Activated CD8-positive, alpha-beta T cell treated with anti-CD3 and anti-CD28 coated beads for 36 hours (primary cell): ENCODE results near the gene C1QTNF6. TPM values are rescaled to one million over a fixed set of nuclear protein-coding genes. Genes with fewer than 3 reads are reported as not detected.

Source experiments
- ATAC-seq: fragments of 200-7000 bp; cut with Tn5 transposase; one replicate; pipeline ENCODE4 v1.10.0; 2021; ENCODE audit warnings: mild to moderate bottlenecking, moderate library complexity
- CTCF ChIA-PET: fragments of 350-600 bp; sonication (Branson Sonifier 250); formaldehyde crosslinking; loops from one replicate; lab custom pipeline; 2021; ENCODE audit warnings: antibody characterized with exemption; lab: Charles Lee
- POLR2A ChIA-PET: fragments of 350-600 bp; sonication (Branson Sonifier 250); formaldehyde crosslinking; loops from one replicate; lab custom pipeline; 2021; ENCODE audit warnings: antibody characterized with exemption; lab: Charles Lee
- DNase-seq: peaks from one replicate; pipeline ENCODE4 v3.0.0-alpha.2; 2020
- H3K27ac Mint-ChIP-seq: one replicate; pipeline ENCODE4 v1.8.0; 2021; ENCODE audit warnings: mild to moderate bottlenecking, mixed read lengths
- H3K27me3 Mint-ChIP-seq: one replicate; pipeline ENCODE4 v1.8.0; 2021; ENCODE audit warnings: mixed read lengths
- H3K36me3 Mint-ChIP-seq: one replicate; pipeline ENCODE4 v1.8.0; 2021; ENCODE audit warnings: low read depth, mixed read lengths
- H3K4me1 Mint-ChIP-seq: one replicate; pipeline ENCODE4 v1.8.0; 2021; ENCODE audit warnings: low read depth, mixed read lengths
- H3K4me3 Mint-ChIP-seq: one replicate; pipeline ENCODE4 v1.8.0; 2021; ENCODE audit warnings: mild to moderate bottlenecking, moderate library complexity, mixed read lengths
- H3K9me3 Mint-ChIP-seq: one replicate; pipeline ENCODE4 v1.8.0; 2021; ENCODE audit warnings: mixed read lengths
- intact Hi-C: fragments of 100-400 bp; cut with micrococcal nuclease; formaldehyde crosslinking; loops from one replicate; pipeline ENCODE4 v1.10.0; 2022
- total RNA-seq, 2 experiments: library from RNA; stranded (reverse); gene quantifications; one replicate each; pipeline ENCODE4 v1.2.3, GENCODE V29; 2021
- TF ChIP-seq, protein P1 (sequence below): fragments of 200-600 bp; IDR thresholded peaks from one replicate; pipeline ENCODE4 v1.8.0; 2022; ENCODE audit warnings: antibody characterized with exemption, mild to moderate bottlenecking

C1QTNF6 gene
- total RNA-seq, 2 experiments from 2014 or later: 6.4 TPM

DNA sequence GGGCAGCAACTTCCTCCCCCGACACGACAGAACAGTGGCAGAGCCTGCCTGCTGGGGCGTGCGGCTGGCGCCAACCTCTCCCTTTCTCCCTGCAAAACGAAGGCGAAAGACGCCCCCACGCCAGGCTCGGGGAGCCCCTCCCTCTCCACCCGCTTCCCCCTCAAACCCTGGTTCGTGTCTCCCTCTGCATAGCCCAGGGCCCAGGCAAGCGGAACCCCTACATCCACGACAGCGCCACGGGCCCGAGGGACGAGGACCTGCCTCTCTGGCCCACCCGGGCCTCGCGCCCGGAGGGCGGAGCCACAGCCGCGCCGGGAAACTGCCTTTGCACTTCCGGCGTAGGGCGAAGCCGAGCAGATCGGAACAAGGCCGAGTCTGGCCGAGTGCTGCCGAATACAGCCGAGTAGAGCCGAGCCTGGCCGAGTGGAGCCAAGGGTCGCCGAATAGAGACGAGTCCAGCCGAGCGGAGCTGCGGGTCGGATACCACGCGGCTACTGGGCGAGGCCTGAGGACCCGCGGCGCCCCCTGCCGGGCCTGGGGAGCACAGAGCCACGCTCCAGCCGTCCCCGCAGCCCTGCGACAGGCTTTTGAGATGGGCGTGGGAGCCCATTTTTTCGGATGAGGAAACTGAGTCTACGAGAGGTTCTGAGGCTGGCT, 11.2 kb upstream of the C1QTNF6 start:
- DNase-seq (peak; percentile 100), ATAC-seq (peak; percentile 96)
- peak overlapping the region; percentile 98 for H3K27ac Mint-ChIP-seq
- no peaks in the 10 kb centered on the region for H3K9me3 Mint-ChIP-seq
- TF ChIP-seq, protein P1, sequence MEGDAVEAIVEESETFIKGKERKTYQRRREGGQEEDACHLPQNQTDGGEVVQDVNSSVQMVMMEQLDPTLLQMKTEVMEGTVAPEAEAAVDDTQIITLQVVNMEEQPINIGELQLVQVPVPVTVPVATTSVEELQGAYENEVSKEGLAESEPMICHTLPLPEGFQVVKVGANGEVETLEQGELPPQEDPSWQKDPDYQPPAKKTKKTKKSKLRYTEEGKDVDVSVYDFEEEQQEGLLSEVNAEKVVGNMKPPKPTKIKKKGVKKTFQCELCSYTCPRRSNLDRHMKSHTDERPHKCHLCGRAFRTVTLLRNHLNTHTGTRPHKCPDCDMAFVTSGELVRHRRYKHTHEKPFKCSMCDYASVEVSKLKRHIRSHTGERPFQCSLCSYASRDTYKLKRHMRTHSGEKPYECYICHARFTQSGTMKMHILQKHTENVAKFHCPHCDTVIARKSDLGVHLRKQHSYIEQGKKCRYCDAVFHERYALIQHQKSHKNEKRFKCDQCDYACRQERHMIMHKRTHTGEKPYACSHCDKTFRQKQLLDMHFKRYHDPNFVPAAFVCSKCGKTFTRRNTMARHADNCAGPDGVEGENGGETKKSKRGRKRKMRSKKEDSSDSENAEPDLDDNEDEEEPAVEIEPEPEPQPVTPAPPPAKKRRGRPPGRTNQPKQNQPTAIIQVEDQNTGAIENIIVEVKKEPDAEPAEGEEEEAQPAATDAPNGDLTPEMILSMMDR: peak; percentile 85
- peaks cover 3% of the 10 kb centered on the region for H3K36me3 Mint-ChIP-seq
- POLR2A ChIA-PET: interaction anchor here (0.7 to 3.8 kb wide), 19 partner anchors 10 to 124 kb away, joined by 3 to 18 read pairs (median 4); partner anchors contain the start of gene IL2RB
- intact Hi-C loops: loop anchor here (2.0 to 10.0 kb wide), 3 partner anchors 32 to 120 kb away; partner anchors contain the start of gene IL2RB
- H3K4me1 Mint-ChIP-seq: peaks cover 70% of the 10 kb centered on the region
- CTCF ChIA-PET: interaction anchor here (0.7 to 5.6 kb wide), 54 partner anchors 9 to 417 kb away, joined by 3 to 102 read pairs (median 5); partner anchors contain the start of genes C1QTNF6, IL2RB, KCTD17 and MFNG
- no peaks in the 10 kb centered on the region for H3K27me3 Mint-ChIP-seq
- H3K4me3 Mint-ChIP-seq: peak overlapping the region; percentile 86

DNA sequence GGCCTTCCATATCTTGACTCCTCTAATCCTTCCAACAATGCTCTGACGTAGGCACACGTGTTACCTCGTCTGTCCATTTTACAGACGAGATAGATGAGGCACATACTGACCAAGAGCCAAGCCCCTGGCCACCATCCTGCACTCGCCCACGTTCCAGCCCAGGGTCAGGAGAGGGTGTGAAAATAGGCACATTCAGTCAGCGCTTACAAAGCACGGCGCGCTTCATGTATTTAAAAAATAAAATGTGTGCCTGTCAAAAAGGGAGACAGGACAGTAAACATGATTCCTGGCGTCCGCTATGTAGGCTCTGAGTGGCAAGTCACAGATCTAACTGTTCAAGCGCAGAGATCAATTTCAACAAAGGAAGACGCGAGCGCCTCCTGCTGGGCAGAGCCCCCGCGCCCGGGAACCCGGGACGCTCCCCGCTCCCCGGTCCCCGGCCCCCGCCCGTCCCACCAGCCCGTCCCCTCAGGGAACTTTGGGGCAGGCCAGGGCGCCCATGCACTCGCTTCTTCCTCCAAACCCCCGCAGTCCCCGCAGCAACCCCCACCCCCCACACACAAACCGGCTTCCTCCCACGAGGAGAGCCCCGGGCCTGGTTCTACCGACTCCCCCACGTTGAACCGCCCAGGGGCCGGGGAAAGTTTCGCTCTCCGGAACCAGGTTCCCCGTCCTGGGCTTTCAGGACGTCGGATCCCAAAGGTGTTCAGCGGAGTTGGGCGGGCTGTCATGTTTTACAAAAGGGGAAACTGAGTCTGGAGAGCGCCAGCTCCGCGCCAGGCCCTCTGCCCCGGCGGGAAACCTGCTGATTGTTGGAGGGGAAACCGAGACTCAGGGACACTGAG, 10.4 kb upstream of the C1QTNF6 start:
- Mint-ChIP-seq H3K9me3 (no peaks in the 10 kb centered on the region), H3K36me3 (peaks cover 5% of the 10 kb centered on the region), H3K4me3 (peak overlapping the region; percentile 86), H3K4me1 (peaks cover 77% of the 10 kb centered on the region), H3K27me3 (no peaks in the 10 kb centered on the region), H3K27ac (peak overlapping the region; percentile 98)
- DNase-seq: peak; percentile 96
- TF ChIP-seq, protein P1: peak; percentile 90
- ChIA-PET POLR2A (interaction anchor here (0.8 to 3.8 kb wide), 19 partner anchors 9 to 152 kb away, joined by 3 to 18 read pairs (median 7); partner anchors contain the start of genes IL2RB and RAC2), CTCF (interaction anchor here (0.6 to 5.6 kb wide), 54 partner anchors 9 to 417 kb away, joined by 3 to 102 read pairs (median 5); partner anchors contain the start of genes IL2RB, KCTD17 and RAC2)
- ATAC-seq: peak; percentile 18
- intact Hi-C loops: loop anchor here (2.0 to 10.0 kb wide), 3 partner anchors 32 to 120 kb away; partner anchors contain the start of gene IL2RB

DNA sequence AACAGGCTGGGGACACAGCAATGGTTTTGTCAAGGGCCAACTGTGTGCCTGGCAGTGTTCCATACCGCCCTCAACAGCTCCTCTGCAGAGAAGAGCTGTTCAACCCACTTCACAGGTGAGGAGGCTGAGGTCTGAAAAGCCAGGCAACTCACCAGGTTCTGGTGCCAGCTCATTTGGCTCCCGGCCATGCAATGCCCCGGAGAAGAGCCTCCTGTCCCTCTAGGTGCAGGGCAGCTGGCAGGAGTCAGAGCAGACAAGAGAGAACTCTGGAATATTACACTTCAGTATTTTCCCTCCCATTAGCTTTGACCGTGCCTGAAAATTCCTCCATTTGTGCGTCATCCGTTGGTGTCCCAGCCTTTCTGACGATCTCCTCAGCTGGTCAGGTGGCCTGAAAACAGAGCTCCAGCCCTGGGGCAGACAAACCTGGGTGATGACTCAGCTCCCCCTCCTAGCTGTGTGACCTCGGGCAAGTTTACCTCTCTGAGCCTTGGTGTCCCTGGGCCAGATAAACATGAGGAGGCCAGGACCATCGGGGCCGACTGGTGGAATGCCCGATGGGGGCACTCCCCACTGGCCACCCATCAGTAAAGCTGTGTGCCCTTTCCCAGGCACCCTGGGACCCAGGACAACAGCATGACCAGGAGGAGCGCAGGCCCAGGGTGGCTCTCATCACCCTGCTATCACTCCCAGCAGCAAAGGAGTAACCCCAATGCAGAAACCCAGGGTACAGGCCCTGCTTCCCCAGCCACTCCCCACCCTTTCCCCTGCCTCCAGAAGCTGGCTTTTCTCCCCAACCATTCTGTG, 9.6 kb upstream of the C1QTNF6 start:
- Mint-ChIP-seq H3K36me3 (peaks cover 5% of the 10 kb centered on the region), H3K9me3 (peaks cover 2% of the 10 kb centered on the region), H3K27me3 (no peaks in the 10 kb centered on the region), H3K27ac (peak overlapping the region; percentile 98), H3K4me3 (peak overlapping the region; percentile 86), H3K4me1 (peaks cover 79% of the 10 kb centered on the region)
- no peak for ATAC-seq
- ChIA-PET POLR2A (interaction anchor here (0.6 to 3.8 kb wide), 16 partner anchors 8 to 151 kb away, joined by 3 to 18 read pairs (median 5); partner anchors contain the start of genes IL2RB and RAC2), CTCF (interaction anchor here (0.6 to 5.6 kb wide), 26 partner anchors 8 to 253 kb away, joined by 3 to 102 read pairs (median 5); partner anchors contain the start of gene IL2RB)
- TF ChIP-seq, protein P1: no peak
- intact Hi-C loops: loop anchor here (2.0 to 10.0 kb wide), 3 partner anchors 31 to 119 kb away; partner anchors contain the start of gene IL2RB
- DNase-seq: peak; percentile 39
